Head of caudate nucleus (tissue), 42 donors: ENCODE results near the gene PARP4.
A peak's percentile ranks its signal among the peaks of the same experiment; 100 is the strongest.
"Not testable (repeated sequence)": the region's sequence is repeated elsewhere in the genome, so short reads cannot be mapped to it uniquely, and the experiment has no call there.

ENCODE experiments used
- DNase-seq, 42 donors: peaks; one replicate each; pipeline versions ENCODE4 v3.0.0 to v3.0.0-alpha.2; 2020 to 2021; ENCODE audit warnings: mixed read lengths in 7 of 42
- intact Hi-C: fragments of 100-400 bp; cut with DNase I; formaldehyde crosslinking; loops from one replicate; pipeline ENCODE4 v1.15.0; 2022

PARP4 gene

DNA sequence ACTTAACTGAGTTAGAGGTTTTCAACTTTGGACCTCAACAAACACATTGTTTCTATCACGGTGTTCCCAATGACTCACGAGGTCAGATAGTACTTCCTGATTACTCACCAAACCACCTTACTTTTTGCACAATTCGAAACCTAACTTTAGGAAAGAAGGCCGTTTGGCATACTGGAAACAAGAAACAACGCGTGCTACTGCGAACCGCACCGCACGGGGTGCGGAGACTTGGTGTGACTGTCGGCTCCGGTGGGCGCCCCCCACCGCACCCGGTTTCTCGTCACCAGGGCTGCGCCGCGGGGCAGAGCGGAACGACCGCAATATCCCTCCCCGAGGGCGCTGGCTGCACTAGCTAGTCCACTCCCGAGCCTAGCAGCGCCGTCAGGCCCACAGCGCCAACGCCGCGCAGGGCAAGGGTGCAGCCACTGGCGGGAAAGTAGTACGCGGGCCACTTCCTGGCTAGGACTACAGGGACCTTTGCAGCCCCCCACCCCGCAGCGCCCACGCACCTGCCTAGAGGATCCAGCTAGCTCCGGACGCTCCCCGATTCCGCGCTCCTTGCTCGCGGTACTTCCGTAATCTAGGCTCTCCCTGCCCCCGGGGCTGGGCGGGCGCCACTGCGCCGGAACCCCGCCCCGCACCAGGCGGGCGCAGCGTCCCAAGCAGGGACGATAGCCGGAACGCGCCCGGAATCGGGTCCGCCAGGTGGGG is at the start of gene PARP4:
TSS of gene PARP4 (minus strand) at position 582 of the 711 bp plus-strand sequence. CDS start 9,002 bp downstream, outside the sequence.
- peak; percentile 36 to 84 (median 68) for DNase-seq
- intact Hi-C loops: no loop called here

GRCh38 chr13:24560579-24561187 is 48.1 kb upstream of the PARP4 start:
- DNase-seq, intact Hi-C loops: not testable (repeated sequence)

- intact Hi-C loops, DNase-seq: not testable (repeated sequence)
These were observed 47.0 kb upstream of the PARP4 start for GRCh38 chr13:24559431-24560218.

GRCh38 chr13:24557081-24557480 is 44.5 kb upstream of the PARP4 start:
- no peak for DNase-seq
- intact Hi-C loops: no loop called here

DNA sequence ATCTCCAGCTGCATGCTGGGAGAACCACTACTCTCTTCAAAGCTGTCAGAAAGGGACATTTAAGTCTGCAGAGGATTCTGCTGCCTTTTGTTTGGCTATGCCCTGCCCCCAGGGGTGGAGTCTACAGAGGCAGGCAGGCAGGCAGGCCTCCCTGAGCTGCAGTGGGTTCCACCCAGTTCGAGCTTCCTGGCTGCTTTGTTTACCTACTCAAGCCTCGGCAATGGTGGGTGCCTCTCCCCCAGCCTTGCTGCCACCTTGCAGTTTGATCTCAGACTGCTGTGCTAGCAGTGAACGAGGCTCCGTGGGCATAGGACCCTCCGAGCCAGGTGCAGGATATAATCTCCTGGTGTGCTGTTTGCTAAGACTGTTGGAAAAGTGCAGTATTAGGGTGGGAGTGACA is 41.3 kb upstream of the PARP4 start:
- intact Hi-C loops, DNase-seq: not testable (repeated sequence)

GRCh38 chr13:24541476-24542352 is 29.1 kb upstream of the PARP4 start:
- intact Hi-C loops: not testable (repeated sequence)

GRCh38 chr13:24541127-24541475 is 28.5 kb upstream of the PARP4 start:
- no peak for DNase-seq
- intact Hi-C loops: no loop called here

More at GRCh38 chr13:24541476-24542352, 29.1 kb upstream of the PARP4 start:
- peak in 2 of 42 donors; percentile 14 to 32 for DNase-seq

DNA sequence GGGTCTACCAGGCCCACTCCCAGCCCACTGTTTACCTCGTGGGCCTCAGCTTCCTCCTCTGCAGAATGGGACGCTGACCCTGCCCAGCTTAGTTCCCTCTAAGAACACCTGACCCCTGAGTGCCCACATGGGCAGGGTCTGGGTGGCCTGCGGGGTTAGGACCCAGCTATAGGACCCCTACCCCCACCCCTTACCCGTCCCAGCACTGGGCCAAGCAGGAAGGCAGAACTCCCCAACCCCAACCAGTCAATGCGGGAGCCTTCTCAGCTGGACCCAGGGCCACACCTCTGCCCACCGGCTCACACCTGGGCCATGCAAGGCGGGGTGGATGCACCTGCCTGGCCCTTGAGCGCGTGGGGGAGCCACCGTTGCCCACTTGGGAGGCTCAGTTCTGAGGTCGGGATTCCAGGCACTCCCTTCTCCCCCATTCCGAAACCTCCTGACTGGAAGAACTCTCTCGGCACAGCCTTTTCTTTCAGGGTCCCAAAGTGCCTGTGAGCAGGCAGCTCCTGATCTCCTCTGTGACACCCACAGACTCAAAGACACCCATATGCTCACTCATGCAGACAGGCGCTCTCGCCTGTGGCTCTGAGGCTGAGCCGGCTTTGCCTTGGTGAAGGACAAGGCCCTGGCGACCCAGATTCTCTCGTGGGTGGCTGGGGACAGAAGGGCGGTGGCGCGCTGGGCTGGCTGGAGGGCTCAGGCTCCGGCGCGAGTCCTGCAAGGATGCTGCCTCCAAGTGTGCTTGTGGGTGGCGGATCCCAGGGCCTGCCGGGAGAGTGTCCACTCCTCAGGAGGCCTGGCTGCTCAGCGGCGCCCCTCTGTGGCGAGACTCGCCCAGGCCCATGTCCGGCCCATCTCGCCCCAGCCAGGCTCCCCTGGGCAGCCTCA is 27.9 kb upstream of the PARP4 start:
- DNase-seq: no peak
- intact Hi-C loops: no loop called here

DNA sequence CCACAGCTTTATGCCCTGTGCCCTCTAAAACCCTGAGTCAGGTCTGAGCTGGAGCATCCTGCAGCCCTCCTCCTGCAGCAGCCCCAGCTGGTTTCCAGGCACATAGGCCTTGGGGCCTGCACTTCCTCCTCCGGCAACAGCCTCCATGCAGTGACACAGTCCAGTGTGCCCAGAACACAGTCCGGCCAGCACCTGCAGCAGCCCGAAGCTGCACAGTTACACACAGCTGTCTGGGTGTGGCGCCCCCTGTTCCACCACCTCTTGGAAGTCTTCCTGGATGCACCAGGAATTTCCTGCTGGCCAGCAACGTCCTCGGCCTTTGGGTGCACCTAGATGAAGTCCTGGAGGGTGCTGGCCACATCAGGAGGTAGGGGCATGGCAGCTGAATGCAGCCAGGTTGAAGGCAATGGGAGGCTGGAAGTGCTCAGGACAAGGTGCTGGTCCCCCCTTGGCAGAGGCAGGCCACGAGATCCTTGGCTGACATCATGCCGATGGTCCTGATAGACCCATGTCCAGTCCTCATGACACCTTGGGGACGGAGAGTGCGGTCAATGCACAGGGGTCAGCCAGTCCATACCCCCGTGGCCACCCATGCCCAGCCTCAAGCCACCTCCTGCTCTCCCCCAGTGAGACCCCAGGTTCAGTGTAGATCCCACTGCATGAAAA is 27.1 kb upstream of the PARP4 start:
- no peak for DNase-seq
- intact Hi-C loops: no loop called here

GRCh38 chr13:24529478-24529877 is 16.9 kb upstream of the PARP4 start:
- no peak for DNase-seq
- intact Hi-C loops: no loop called here

DNA sequence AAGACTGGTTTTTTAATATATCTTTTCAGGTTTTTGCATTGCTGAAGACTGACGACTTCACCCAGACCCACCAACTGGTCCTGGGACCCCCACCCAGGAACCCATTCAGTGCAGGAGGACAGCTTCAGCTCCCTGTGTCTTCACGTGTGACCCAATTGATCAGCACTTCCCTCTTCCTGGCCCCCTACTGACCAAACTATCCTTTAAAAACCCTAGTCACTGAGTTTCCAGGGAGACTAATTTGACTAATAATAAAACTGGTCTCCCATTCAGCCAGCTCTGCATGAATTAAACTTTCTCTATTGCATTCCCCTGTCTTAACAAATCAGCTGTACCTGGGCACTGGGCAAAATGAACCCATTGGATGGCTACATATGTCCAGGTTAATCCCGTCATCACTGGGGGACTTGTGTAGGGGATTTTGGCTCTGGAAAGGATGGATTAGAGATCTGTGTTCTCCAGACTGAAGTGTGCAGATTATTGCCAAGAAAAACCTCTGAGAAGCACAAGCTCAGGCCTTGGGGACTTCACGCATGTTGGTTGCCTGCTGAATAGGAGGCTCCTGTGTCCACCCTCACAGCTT is 16.3 kb upstream of the PARP4 start:
- intact Hi-C loops: no loop called here
- no peak for DNase-seq

DNA sequence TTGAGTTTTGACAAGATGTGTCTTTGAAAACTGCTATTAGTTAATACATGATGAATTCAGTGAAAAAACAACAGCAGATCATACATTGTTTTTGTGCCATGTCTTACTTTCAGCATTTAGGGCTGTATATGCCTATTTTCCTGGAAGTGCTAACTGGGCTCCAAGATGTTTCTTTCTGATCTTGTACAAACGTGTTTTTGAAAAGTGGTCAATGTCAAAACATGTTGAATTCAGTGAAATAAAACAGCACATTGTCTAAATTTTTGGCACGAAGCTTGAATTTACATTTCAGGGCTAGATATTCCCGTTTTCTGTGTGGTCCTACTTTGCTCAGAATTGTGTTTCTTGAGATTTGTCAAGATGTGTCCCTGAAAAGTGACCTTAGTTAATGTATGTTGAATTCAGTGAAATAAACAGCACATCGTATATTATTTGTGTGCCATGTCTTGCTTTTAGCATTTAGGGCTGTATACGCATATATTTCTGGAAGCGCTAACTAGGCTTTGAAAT is 14.7 kb upstream of the PARP4 start:
- intact Hi-C loops: no loop called here
- no peak for DNase-seq

DNA sequence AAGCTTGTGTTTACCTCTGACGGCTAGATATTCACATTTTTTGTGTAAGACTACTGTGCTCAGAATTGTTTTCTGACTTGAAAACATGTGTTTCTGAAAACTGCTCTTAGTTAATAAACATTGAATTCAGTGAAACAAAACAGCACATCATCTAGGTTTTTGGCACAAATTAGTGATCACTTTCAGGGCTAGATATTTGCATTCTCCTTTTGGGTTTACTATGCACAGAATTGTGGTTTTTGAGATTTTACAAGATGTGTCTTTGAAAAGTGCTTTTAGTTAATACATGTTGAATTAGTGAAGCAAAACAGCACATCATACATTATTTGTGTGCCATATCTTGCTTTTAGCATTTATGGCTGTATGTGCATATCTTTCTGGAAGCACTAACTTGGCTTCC is 8.2 kb upstream of the PARP4 start:
- no peak for DNase-seq
- intact Hi-C loops: no loop called here

- intact Hi-C loops: no loop called here
These were observed 4.3 kb upstream of the PARP4 start for GRCh38 chr13:24516919-24517318.

DNA sequence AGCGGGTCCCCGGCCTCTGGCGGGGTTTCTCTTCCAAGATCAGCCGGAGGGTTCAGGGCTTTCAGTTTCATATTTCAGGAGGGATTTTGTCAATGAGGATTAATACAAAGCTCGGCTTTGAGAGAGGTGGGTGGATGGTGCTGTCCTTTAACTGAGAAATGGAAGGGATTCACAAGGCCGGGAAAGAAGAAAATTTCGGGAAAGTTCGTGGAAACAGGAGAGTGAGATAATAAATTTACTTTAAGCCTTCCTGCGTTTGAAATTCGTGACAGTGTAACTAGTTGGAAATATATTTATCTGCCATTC is 283 bp upstream of the PARP4 start:
- intact Hi-C loops: no loop called here
- no peak for DNase-seq

More at GRCh38 chr13:24516919-24517318, 4.3 kb upstream of the PARP4 start:
- DNase-seq: peak in 20 of 42 donors; percentile 8 to 77 (median 40)

DNA sequence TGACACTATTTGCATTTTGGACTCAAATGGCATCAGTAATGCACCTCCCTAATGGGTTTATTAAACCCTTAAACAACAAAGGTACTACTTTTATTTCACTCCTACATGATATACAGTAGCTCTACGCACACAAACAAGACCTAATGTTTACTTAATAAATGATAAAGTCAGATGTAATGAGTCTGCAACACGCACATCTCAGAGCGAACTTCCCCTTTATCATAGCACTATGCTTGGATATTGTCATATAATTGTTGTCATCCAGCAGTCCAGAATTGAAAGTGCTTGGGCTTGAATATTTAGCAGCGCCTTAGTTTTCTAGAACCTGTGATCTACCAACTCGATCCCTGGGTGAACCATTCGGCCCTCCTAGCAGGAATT is 772 bp downstream of the PARP4 start:
- intact Hi-C loops: no loop called here
- DNase-seq: no peak
